Posterior cingulate gyrus (tissue), 11 donors: Measurements from ENCODE around the gene FIBIN.

Source experiments
- DNase-seq, 10 donors: peaks; one replicate each; pipeline versions ENCODE4 v3.0.0 to v3.0.0-alpha.2; 2020 to 2021; ENCODE audit warnings: mixed read lengths in 3 of 10
- intact Hi-C: fragments of 100-400 bp; cut with DNase I; formaldehyde crosslinking; loops from one replicate; pipeline ENCODE4 v1.15.1; 2023

Gene FIBIN

DNA sequence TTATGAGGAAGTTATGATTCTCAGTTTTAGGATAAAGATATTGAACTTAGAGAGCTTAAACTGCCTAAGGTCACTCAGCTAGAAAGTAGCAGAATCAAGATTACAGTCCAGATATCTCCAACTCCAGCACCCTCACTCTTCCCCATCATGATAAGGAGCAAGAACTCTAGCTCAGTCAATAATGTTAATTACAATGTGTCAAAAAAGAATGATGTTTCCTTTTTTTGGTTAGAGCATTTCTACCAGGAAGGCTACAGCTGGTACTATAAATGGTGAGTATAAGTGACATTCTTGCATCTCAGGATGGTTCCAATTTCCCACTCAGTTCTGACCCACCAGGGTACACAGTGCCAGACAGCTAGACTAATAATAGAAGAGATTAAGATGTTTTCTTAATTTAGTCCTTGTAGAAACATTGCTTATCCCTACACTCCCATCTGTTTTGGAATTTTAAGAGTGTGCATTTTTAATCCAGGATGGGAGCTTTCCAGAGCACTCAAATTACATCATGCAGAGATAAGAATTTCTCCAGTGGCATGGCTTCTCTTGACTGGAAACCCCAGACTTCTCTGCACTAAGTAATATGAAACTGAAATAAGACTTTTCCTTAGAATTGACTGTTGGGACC lies 25.1 kb downstream of the FIBIN start:
- intact Hi-C loops = no loop called here
- DNase-seq = no peak

DNA sequence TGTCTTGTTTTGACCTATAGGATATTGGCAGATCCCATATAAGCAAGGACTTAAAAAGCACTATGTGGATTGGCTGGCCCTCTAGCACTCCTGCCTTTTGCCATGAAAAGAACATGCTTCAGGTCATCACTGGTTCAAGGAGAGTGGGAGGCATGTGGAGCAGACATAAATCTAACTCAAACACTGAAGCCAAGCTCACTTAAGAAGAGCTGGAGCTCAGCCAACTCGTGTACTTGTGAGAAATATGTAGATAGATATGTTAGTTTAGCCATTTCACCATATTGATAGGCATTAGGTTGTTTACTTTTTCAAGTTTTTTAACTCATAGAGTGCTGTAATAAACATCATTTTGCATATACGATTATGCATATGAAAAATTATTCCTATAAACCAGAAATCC lies 26.8 kb downstream of the FIBIN start:
- DNase-seq = no peak
- intact Hi-C loops = no loop called here

DNA sequence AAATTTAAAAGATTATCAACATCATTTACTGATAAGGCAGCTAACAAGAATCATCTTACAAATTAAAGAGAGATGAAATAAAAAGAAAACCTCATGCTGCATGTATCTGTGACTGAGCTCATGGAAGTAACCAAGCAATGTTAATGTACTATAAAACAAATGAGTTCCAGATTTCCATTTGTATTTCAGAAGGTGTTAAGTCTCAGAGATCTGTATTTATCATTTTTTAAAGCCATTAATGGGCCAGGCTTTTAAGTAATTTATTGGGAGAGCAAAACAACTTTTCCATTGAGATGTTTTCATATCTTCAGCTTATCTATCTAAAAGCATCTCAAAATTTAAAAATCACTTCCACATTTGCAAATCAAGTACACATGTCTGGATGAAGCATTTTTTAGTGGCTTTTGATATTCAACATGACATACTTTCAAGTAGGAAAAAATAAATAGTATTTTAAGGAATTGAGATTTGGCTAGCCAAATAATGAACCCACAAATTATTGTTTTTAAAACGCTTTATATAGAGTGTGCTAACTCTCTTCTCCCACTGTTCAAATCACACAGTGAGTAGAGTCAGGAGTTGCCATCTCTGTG lies 28.8 kb downstream of the FIBIN start:
- intact Hi-C loops = no loop called here

DNA sequence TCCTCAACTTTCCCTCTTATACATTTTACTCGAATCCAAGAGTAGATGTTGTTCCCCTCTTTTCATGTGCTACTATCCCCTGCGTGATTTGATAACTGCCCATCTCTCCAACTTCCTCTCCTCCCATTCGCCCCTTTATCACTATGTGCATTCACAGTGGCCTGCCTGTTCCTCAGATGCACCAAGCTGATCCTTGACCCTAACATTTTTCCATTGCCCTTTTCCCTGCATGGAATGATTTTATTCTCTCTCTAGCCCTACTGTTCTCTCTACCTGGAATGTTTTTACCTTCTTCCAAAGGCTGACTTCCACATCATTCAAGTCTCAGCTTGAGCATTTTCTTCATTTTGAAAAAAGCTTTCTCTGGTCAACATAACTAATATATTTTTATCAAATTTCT lies 31.0 kb downstream of the FIBIN start:
- no peak for DNase-seq
- intact Hi-C loops = no loop called here

More for the DNA sequence above, 28.8 kb downstream of the FIBIN start:
- DNase-seq = no peak

DNA sequence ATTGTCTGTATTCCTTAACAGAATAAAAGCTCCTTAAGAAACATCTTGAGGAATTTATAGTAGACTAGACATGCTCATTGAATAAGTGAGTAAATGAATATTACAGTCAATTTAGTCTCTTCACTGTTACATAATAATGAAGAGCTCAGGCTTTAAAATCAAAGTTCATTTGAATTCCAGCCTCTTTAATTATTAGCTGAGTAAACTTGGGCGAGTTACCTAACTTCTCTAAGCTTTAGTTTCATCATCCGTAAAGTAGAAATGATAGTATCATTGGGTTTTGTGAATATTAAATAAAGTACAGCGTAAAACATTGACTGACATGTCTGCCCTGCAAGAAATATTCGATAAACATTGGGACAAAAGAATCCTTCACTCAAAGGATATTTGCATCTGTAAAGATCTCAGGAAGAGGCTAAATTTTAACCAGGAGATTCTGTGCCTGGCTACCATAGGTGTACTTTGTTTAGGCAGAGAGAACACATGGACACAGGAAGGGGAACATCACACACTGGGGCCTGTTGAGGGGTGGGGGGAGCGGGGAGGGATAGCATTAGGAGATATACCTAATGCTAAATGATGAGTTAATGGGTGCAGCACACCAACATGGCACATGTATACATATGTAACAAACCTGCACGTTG lies 31.5 kb downstream of the FIBIN start:
- DNase-seq = no peak
- intact Hi-C loops = no loop called here

DNA sequence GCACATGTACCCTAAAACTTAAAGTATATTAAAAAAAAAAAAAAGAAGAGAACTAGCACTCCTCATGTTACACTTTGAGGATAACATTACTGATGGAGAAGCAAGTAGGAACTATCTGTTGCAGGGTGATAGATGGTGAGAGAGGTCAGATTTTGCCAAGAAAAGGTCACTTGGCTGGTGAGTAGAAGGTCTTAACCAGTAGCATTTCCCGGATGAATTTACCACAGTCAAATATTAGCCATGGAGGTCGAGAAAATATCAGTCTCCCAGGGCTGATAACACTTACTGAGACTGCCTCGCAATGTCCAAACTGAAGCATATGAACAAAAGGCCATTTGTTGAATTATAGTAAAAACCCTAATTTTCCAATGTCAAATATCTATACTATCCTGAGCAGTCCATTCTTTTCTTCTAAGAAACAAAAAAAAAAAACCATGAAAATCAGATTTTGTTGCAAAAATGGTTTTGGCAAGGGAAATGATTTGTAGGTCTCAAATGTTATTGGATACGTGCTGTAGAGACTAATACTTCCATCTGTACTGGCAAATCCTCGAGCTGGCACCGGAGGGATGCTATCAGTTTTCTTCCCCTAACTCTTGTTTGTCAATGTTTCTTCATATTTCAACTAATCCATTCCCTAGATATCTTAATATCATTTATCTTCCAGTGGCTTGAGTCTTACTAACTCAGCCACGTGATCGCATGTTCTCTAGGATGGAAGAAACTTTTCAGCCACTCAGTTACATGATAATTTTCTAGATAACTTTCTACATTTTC lies 32.2 kb downstream of the FIBIN start:
- intact Hi-C loops = no loop called here
- no peak for DNase-seq

DNA sequence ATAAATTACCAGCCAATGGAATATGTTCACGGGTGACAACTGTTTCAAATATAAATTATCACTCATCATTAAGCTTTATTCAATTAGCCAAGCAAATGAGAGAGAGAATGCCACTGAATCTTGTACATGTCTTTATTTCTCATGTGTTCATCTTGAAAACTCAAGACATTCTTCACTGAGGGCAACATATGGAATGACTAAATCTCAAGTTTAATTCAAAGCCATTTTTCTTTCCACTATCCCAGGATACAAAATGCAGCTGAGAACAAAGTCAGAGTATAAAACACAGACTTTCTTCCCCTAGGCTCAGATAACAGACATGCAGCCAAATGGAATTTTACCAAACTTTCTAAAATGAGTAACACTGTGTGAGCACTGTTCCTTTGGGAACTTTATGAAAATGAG lies 34.7 kb downstream of the FIBIN start:
- no peak for DNase-seq
- intact Hi-C loops = no loop called here

DNA sequence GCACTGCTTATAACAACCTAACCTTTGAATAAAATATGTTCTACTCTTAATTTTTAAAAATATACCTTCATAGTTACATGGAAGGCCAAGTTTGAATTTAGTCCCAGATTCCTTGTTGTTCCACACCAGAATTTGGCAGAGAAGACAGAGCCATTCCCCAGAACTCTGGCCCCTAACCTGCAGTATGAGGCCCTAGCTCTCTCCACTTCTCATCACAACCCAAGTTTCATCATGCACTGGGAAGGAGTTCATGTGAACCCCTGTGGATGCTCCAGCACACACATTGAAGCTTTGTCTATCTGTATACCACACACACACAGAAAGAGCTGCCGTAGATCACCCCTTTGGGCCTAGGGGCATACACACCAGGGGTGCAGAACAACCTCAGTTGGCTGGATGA lies 36.1 kb downstream of the FIBIN start:
- DNase-seq = no peak

DNA sequence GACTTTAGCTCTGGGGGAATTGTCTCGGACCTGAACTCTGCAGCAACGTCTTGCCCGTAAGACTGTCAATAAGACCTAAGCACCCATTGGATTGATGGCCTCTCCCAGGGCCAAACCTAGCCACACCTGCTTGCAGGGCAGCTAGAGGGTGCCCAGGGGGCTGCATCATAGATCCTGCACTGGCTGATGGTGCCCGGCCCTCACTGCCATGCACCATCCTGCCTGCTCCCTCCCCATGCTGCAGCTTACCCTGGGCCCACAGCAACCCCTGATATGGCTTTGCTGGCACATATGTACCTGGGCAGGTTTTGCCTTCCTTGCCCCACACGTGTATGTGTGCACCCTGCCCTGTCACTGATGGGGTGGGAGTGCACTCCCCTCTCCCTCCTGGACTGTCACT lies 37.8 kb downstream of the FIBIN start:
- intact Hi-C loops = no loop called here
- no peak for DNase-seq

More for the DNA sequence above, 36.1 kb downstream of the FIBIN start:
- intact Hi-C loops = no loop called here

DNA sequence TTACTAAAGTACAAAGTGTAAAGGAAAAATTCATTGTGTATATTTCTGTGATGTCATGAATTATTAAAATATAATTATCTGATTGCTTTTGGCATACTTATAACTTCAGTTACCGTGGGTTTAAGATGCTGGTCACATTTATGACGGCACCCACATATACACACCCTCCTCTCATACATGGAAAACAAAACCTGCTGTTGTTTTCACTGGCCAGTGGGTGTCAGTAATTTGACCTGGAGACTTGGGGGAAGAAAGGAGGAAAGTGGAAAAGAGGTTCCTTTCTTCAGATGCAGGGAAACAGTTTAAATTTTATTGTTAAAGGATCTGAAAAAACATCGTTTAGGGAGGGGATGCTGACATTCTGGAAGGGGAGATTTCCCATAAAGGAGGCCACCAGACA lies 46.0 kb downstream of the FIBIN start:
- intact Hi-C loops = no loop called here
- no peak for DNase-seq

DNA sequence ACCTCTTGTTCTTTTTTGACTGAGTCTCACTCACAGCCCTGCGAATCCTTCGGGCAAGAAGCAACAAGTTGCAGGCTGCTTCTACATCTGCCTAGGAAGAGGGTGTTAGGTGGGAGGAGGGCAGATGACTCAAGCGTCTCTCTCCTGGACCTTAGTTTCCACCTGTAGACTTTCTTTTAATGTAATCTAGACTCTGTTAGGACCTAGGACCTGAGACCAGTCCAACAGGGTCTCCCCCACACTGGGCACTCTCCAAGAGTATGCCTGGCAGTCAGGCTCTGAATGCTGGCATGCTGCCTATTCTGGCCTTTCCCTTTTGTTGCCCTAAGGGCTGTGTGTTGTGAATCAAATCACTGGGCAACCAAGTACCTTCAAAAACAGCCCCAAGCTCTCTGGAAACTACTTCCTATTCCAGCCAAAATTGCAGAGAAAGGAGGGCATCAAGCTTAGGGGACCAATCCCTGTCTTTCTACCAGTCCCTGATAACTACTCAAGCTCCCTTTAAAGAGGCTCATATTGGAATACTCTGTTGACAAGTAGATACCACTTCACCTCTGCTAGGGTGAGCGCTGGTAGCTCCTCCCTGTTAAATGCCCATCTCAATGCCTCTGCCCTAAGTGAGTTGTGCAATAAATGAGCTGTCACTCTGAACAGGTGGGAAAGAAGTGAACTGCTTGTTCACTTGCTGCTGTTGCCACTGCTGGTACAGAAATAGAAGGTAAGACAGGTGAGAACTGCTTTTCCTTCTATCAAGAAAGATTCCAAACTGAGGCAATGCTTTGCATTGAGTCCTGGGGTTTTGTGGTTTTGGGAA lies 46.6 kb downstream of the FIBIN start, which contains the start of gene BBOX1:
Gene BBOX1, plus strand, starts transcription at position 514 of the 814 bp plus-strand sequence. CDS start 14,616 bp downstream, outside the sequence.
- intact Hi-C loops = no loop called here
- peak in 5 of 10 donors; percentile 45 to 76 (median 48) for DNase-seq

DNA sequence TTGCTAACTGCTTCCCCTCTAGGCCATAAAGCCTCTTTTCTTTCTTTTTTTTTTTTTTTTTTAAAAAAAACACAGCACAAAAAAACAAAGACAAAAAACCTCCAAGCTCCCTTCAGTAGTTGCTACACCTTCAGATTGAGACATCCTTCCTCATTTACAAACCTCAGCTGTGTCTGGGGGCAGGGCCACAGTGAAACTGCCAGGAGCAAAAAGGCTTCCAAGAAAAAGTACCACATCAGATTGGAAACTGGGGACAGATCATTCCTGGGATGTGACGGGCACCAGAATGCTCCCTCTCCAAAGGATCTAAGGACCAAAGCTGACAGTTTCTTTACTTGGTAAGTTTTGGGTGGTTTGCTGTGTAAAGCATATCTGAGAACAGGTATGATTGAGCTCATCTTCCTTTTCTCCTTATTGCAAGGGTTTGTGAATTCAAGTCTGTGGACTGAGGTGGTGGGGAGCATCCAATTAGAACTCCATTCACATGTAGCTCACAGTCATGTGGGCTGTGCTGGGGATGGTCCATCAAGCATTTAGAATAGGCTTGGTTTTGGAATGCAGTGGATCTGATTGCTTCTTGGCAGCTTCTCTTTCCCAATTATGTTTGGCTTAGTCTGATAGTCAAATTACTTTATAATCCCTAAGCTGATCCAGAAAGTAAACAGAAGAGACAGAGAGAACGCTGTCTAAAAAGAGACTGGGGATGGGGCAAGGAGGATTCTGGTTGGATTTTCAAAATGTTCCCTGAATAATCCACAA lies 47.4 kb downstream of the FIBIN start:
- DNase-seq = peak in 2 of 10 donors; percentile 22 to 74
- intact Hi-C loops = no loop called here
